HG02642 (cell line): ENCODE measurements around the gene ATP6AP2.
A peak's percentile ranks its signal among the peaks of the same experiment; 100 is the strongest.

ENCODE experiments used
- ATAC-seq: cut with Tn5 transposase; IDR thresholded peaks from one replicate; pipeline ENCODE4 v1.9.1; 2021; ENCODE audit warnings: mild to moderate bottlenecking; ENCODE audit not compliant: unreplicated experiment, poor library complexity

Gene ATP6AP2

DNA sequence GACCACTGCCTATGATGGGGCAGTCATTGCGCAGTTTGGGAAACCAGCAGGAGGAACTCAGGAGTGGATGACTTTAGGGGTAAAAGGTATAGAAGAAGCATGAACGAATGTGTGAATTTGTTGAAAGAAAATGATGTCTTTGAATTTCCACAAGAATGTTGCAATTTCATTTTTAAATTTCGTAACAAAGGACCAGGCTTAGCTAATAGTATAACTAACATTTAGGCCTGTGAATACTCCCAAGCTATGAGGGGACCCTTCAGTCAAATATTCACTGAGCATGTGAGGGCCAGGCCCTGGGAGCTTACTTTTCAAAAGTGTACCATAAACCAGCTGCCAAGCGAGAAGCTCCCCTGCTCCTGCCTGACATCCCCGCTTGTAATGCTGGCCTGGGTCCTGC lies 47.7 kb downstream of the ATP6AP2 start:
- no peak for ATAC-seq

DNA sequence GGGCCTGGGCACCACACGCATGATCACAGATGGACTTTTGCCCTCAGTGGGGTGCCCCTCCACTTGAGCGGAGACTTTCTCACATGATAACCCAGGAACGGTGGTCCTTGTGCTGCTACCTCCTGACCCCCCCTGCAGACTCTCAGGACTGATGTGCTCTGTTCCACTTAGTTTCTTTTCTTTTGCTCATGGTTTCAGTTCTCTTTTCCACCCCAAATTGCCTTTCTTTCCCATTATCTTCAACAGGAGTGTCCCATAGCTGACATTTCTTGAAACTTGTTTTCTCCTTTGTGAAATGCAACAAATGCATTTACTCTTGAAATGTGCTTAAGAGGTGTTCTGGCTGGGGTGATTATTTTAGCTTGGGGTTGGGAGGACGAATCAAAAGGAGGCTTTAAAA lies 51.4 kb downstream of the ATP6AP2 start:
- no peak for ATAC-seq

GRCh38 chrX:40637687-40638086 lies 56.9 kb downstream of the ATP6AP2 start:
- ATAC-seq, result no peak

- ATAC-seq, result no peak
These were observed 63.4 kb downstream of the ATP6AP2 start for GRCh38 chrX:40644176-40644575.

DNA sequence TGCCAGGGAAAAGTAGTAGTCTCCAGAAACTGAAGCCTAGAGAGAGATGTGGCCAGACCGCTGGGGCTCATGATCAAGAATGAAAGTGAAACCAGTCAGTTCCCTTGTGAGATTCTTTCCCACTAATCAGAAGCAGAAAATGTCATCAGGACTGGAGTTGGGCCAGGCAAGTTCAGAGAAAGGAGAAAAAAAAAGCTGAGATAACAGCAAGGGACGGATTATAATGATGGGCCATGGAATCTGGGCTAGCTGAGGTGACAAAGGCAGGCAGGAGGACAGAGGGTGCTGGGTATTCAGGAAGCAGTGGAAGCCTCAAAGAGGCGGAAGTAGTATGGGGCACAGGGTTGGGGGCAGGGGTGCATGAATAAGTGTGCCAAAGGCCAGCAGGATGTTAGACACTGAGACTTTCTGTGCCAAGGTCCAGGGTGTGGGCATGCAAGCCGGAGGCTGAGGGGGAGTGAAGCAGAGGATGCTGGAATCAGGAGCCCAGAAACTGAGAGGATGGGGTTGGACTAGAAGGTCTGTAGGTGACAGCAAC lies 64.1 kb downstream of the ATP6AP2 start:
- no peak for ATAC-seq

GRCh38 chrX:40646489-40647306 lies 65.9 kb downstream of the ATP6AP2 start:
- peak; percentile 37 for ATAC-seq

DNA sequence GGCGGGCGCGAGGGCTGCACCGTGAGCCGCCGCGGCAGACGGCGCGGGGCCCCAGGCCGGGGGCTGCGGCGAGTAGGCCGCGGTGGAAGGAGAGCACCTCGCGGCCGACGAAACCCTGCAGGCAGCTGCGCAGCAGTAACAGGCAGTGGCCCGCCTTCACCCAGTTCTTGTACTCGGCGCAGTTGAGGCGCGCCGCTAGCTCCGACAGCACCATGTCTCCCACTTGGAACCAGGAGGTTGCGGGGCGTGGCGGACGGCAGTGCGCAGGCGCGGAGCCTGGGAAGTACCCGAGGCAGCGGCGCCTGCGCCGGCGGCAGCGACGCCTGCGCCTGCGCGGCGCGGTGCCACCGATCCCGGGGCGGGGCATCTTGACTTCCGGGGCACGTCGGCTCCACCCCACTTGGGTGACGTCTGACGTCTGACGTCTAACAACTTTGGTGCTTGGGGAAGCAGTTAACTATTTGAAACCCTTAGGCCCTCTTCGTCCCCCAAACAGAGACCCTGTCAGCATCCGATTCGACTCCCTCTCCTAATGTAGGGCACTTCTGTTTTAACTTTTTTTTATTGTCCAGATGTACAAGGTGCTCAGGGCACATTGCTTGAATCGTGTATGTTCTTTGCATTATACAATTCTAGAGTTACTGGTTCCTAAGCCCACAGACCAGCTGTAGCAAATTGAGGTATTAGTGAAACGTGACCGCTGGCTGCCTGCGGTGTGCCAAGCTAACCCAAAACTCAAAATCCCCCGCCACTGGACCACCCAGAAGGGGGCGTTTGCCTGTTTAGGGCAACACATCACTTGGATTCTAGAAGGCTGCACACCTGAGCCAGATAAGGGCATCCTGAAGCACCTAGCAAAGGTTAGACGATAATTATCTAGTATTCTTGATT lies 66.8 kb downstream of the ATP6AP2 start, which contains the start of gene CXorf38:
Gene CXorf38, minus strand, starts transcription at position 255 of the 891 bp plus-strand sequence. Its CDS starts 41 bp downstream, at position 214.
- ATAC-seq, result peak; percentile 76

DNA sequence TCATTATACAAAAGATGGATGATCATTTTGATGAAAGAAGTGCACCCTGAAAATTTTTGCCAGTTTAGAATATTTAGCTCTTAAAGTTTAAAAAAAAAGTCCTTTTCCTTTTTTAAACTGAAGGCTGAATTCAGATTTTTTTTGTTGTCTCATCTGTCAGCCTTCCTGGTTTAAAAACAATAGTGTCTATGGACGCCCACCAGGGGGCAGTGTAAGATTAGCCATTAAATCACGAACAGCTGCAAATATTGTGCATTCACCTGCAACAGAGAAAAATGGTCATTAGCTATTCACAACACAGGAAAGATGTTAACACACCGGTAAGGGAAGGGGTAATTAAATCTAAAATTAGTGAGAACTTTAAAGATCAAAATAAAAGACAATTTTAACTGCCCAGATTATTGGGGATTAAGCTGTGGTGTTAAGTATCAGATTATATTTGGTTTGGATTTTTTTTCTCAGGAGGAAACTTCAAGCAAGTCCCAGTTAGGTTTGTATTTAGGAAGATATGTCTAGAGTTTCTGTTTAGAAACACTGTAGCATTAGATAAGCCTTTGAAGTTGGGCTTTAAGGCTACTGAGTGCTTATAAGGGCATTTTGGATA lies 71.0 kb downstream of the ATP6AP2 start:
- no peak for ATAC-seq

GRCh38 chrX:40652664-40653063 lies 71.9 kb downstream of the ATP6AP2 start:
- ATAC-seq, result no peak

- ATAC-seq, result no peak
These were observed 72.8 kb downstream of the ATP6AP2 start for GRCh38 chrX:40653535-40653934.
